Heart left ventricle (tissue), 13 donors: ENCODE measurements around the gene FER1L5.

ENCODE experiments used
- CTCF ChIP-seq, 12 donors: fragments of 200-600 bp; sonication (generic) in 4 of 12; IDR thresholded peaks; one replicate each; pipeline versions ENCODE4 v1.5.0 to v1.8.0; 2018 to 2022; ENCODE audit warnings: antibody characterized with exemption in 12 of 12, mild to moderate bottlenecking in 5 of 12
- POLR2A ChIP-seq, 2 donors: fragments of 450-650 bp; IDR thresholded peaks; one replicate each; pipeline ENCODE4 v1.6.1; 2017; ENCODE audit warnings: antibody characterized with exemption in 2 of 2, mild to moderate bottlenecking in 2 of 2, moderate library complexity in 2 of 2
- donor health status: ischemic (EF 13 %, LVEDD 7.1; RV severe dilation, severe dysfunction).
- donor health status: DM: no; HTN: yes; CAD: no.
- donor health status: DM: no; HTN: no; CAD: no.
- donor health status: ischemic (EF 25% LVEDD 6.9; RV normal size, moderate dysfunction).
- donor health status: ischemic (EF 25% LVEDD 5.7; RV mildly dilated, moderate dysfunction).
- donor health status: ischemic (EF 35%, LVEDD 5.7; RV mildly dilated, moderate dysfunction).
- donor health status: nonischemic (EF 11% LVEDD 7.7; RV severe dilation, severe dysfunction).
- donor health status: DM: yes; HTN: yes; CAD: no.
- donor health status: PGD.
- donor health status: ischemic (EF 29% LVEDD 5.4; RV normal size, mild dysfunction).
- donor health status: nonischemic (EF 23%, LVEDD 6.1; RV moderate dilation, normal function).

GRCh38 chr2:96751800-96752199, 109.2 kb downstream of the FER1L5 start:
- TF ChIP-seq POLR2A (IDR thresholded peaks at IDR 0.05) (no peak), CTCF (IDR thresholded peaks at IDR 0.05) (no peak)
